GM13977 (cell line): ENCODE measurements around the gene GPM6B.

Source experiments
- DNase-seq: peaks from one replicate; pipeline ENCODE4 v3.0.0; 2012; ENCODE audit warnings: low spot score
- CTCF ChIP-seq: IDR thresholded peaks from 2 replicates; pipeline ENCODE4 v1.5.1; 2012; ENCODE audit warnings: mild to moderate bottlenecking, control low read depth; ENCODE audit not compliant: insufficient read depth; ENCODE audit errors: extremely low read depth, missing control alignments
- in situ Hi-C: fragments of 300-500 bp; cut with MboI; formaldehyde crosslinking; loops from one replicate; pipeline ENCODE4 v1.12.0; 2022; ENCODE audit warnings: low sequenced_read_pairs, low pct_unique_long_range_greater_than_20kb, mixed read lengths, inconsistent platforms; ENCODE audit not compliant: unreplicated experiment

GPM6B gene

GRCh38 chrX:13776387-13776786, 40.5 kb downstream of the GPM6B start:
- DNase-seq, result no peak
- no peak for TF ChIP-seq CTCF
- in situ Hi-C loops, result no loop called here

- TF ChIP-seq CTCF, result no peak
- in situ Hi-C loops, result no loop called here
- no peak for DNase-seq
Observed at GRCh38 chrX:13775837-13776236, 41.1 kb downstream of the GPM6B start.

GRCh38 chrX:13774696-13775095, 42.2 kb downstream of the GPM6B start:
- no peak for DNase-seq
- in situ Hi-C loops, result loop anchor here (25.0 kb wide), 1 partner anchor 263 kb away; the partner anchor contains the start of gene GEMIN8
- TF ChIP-seq CTCF, result no peak

DNA sequence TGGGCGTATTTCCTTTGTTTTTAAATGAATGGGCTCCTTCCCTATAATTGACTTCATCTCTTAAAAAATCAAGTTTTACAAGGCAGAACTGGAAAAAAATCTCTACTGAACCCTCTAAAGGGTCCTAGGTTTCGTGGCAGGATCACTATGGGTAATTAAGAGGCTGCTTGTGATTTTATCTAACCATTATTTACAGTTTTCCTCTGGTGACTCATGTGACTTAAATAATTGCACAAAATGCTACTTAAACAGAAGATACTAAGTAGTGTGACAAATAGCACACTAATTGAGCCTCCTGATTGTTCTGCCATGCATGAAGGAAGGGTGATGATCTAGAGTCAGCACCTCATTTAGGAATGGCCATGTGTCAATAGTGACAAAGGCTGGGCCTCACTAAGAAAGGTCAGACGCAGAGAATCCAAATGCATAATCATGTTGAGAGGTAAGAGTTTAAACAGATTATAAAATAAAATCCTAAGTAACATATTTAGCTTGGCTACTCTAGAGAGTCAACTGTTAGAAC, 46.8 kb downstream of the GPM6B start:
- no peak for TF ChIP-seq CTCF
- in situ Hi-C loops, result loop anchor here (25.0 kb wide), 1 partner anchor 267 kb away; the partner anchor contains the start of gene GEMIN8
- DNase-seq, result no peak

- in situ Hi-C loops, result loop anchor here (25.0 kb wide), 1 partner anchor 268 kb away; the partner anchor contains the start of gene GEMIN8
- DNase-seq, result no peak
- TF ChIP-seq CTCF, result no peak
Observed at GRCh38 chrX:13768939-13769338, 48.0 kb downstream of the GPM6B start.

DNA sequence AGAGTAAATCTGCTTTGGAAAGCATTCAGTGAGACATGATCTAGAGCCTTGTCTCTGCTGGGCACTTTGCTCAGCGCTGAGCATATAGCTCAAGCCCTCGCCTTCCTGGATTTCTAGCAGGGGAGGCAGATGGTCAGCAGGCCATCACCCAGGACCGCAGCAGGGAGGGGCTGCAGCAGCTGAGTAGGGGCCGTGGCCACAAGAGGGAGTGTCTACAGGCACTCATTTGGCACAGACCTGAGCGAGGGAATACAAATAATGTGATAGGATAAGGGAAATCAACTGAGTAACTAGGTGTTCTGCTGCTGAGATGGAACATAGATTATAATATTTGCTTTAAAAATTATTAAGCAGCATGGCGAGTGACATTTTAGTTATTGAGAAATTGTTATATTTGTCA, 52.1 kb downstream of the GPM6B start:
- TF ChIP-seq CTCF, result no peak
- DNase-seq, result no peak
- in situ Hi-C loops, result loop anchor here (25.0 kb wide), 1 partner anchor 273 kb away; the partner anchor contains the start of gene GEMIN8
